ENCODE results near the gene PCDHGA8. TPM values are rescaled to one million over a fixed set of nuclear protein-coding genes. Genes with fewer than 3 reads are reported as not detected.
A peak's percentile ranks its signal among the peaks of the same experiment; 100 is the strongest.
"Not testable (repeated sequence)": the region's sequence is repeated elsewhere in the genome, so short reads cannot be mapped to it uniquely, and the experiment has no call there.

Gene PCDHGA8
- total and polyA plus RNA-seq, 4 experiments from 2014 or later, result 0.17 TPM; not detected in 3

GRCh38 chr5:141397756-141398551 is 5.5 kb downstream of the PCDHGA8 start, which contains the start of gene PCDHGB5:
Gene PCDHGB5 (plus strand): TSS chr5:141397947. CDS start chr5:141398128, 181 bp downstream.
- peaks cover 10% of the 10 kb centered on the region for H3K27me3 ChIP-seq (ENCODE audit: insufficient read depth, low read length)
- H3K27ac ChIP-seq (ENCODE audit: low read depth, low read length); intact Hi-C loops (cut with micrococcal nuclease); H3K4me3 ChIP-seq (ENCODE audit: low read length in 2 of 2); H3K9me3 ChIP-seq (ENCODE audit: control insufficient read depth in 1 of 2, low read length in 2 of 2); H3K36me3 ChIP-seq (ENCODE audit: insufficient read depth, low read length); H3K4me1 Mint-ChIP-seq; H3K4me1 ChIP-seq (ENCODE audit: insufficient read depth, low read length); POLR2A ChIA-PET (ENCODE audit: partially characterized antibody): not testable (repeated sequence)
- peak within 1 kb of the TSS in 1 of 7 donors; percentile 19 for H3K27ac Mint-ChIP-seq
- peak in 3 of 5 donors; percentile 38 to 41 (median 39) for DNase-seq
- CTCF ChIA-PET (ENCODE audit: partially characterized antibody), result interaction anchor here (1.2 to 3.7 kb wide), 3 partner anchors 16 to 166 kb away, joined by 4 to 16 read pairs (median 9); partner anchors contain the start of gene PCDHGA10
- H3K4me3 Mint-ChIP-seq, result peak within 1 kb of the TSS in 7 of 8 donors; percentile 21 to 72 (median 44)
- H3K27me3 Mint-ChIP-seq, result peaks cover 42 to 49% of the 10 kb centered on the region in 2 donors
- peaks cover 11 to 12% of the 10 kb centered on the region in 2 donors for H3K36me3 Mint-ChIP-seq
- H3K9me3 Mint-ChIP-seq, result peaks cover 2 to 62% (median 52%) of the 10 kb centered on the region in 8 donors

GRCh38 chr5:141398608-141399007 is 6.2 kb downstream of the PCDHGA8 start:
- Histone ChIP-seq H3K4me3 (ENCODE audit: low read length in 2 of 2) (no peak overlapping the region), H3K27ac (ENCODE audit: low read depth, low read length) (no peak overlapping the region), H3K9me3 (ENCODE audit: control insufficient read depth in 1 of 2, low read length in 2 of 2) (peaks cover 0 to 4% of the 10 kb centered on the region in 2 donors), H3K27me3 (ENCODE audit: insufficient read depth, low read length) (peaks cover 10% of the 10 kb centered on the region), H3K36me3 (ENCODE audit: insufficient read depth, low read length) (no peaks in the 10 kb centered on the region), H3K4me1 (ENCODE audit: insufficient read depth, low read length) (no peaks in the 10 kb centered on the region)
- DNase-seq, result no peak
- Mint-ChIP-seq H3K36me3 (peaks cover 9 to 12% of the 10 kb centered on the region in 2 donors), H3K4me1 (peaks cover 0 to 4% (median 0%) of the 10 kb centered on the region in 4 donors), H3K27ac (peak overlapping the region in 1 of 7 donors; percentile 19), H3K9me3 (peaks cover under 1 to 62% (median 53%) of the 10 kb centered on the region in 8 donors), H3K4me3 (peak overlapping the region in 2 of 8 donors; percentile 6 to 29), H3K27me3 (peaks cover 39 to 53% of the 10 kb centered on the region in 2 donors)
- ChIA-PET POLR2A (ENCODE audit: partially characterized antibody) (no interaction called here), CTCF (ENCODE audit: partially characterized antibody) (interaction anchor here (2.1 kb wide), 1 partner anchor 165 kb away, joined by 9 read pairs; no protein-coding TSS in a partner anchor)
- intact Hi-C loops (cut with micrococcal nuclease), result no loop called here

- Histone ChIP-seq H3K27ac (ENCODE audit: low read depth, low read length) (no peak overlapping the region), H3K4me1 (ENCODE audit: insufficient read depth, low read length) (no peaks in the 10 kb centered on the region), H3K27me3 (ENCODE audit: insufficient read depth, low read length) (peaks cover 10% of the 10 kb centered on the region), H3K9me3 (ENCODE audit: control insufficient read depth in 1 of 2, low read length in 2 of 2) (peaks cover 0 to 4% of the 10 kb centered on the region in 2 donors), H3K4me3 (ENCODE audit: low read length in 2 of 2) (no peak overlapping the region), H3K36me3 (ENCODE audit: insufficient read depth, low read length) (no peaks in the 10 kb centered on the region)
- H3K9me3 Mint-ChIP-seq, result peaks cover 4 to 62% (median 53%) of the 10 kb centered on the region in 8 donors
- POLR2A ChIA-PET (ENCODE audit: partially characterized antibody), result no interaction called here
- no peak for DNase-seq
- CTCF ChIA-PET (ENCODE audit: partially characterized antibody), result no interaction called here
- peaks cover 8 to 9% of the 10 kb centered on the region in 2 donors for H3K36me3 Mint-ChIP-seq
- peaks cover 0 to 4% (median 0%) of the 10 kb centered on the region in 4 donors for H3K4me1 Mint-ChIP-seq
- no peak overlapping the region for H3K4me3 Mint-ChIP-seq
- intact Hi-C loops (cut with micrococcal nuclease), result no loop called here
- no peak overlapping the region for H3K27ac Mint-ChIP-seq
- H3K27me3 Mint-ChIP-seq, result peaks cover 46 to 56% of the 10 kb centered on the region in 2 donors
Observed at GRCh38 chr5:141399555-141400258, 7.3 kb downstream of the PCDHGA8 start.

- intact Hi-C loops (cut with micrococcal nuclease), result no loop called here
- Histone ChIP-seq H3K27ac (ENCODE audit: low read depth, low read length) (no peak within 1 kb of the TSS), H3K27me3 (ENCODE audit: insufficient read depth, low read length) (peaks cover 6% of the 10 kb centered on the region), H3K4me1 (ENCODE audit: insufficient read depth, low read length) (no peaks in the 10 kb centered on the region), H3K4me3 (ENCODE audit: low read length in 2 of 2) (no peak within 1 kb of the TSS), H3K9me3 (ENCODE audit: control insufficient read depth in 1 of 2, low read length in 2 of 2) (peaks cover 0 to 4% of the 10 kb centered on the region in 2 donors), H3K36me3 (ENCODE audit: insufficient read depth, low read length) (no peaks in the 10 kb centered on the region)
- POLR2A ChIA-PET (ENCODE audit: partially characterized antibody), result no interaction called here
- CTCF ChIA-PET (ENCODE audit: partially characterized antibody), result interaction anchor here (0.6 to 0.8 kb wide), 2 partner anchors 77 to 111 kb away, joined by 3 read pairs; no protein-coding TSS in a partner anchor
- Mint-ChIP-seq H3K4me3 (peak within 1 kb of the TSS; percentile 21 to 72 (median 63)), H3K36me3 (peaks cover 8 to 12% of the 10 kb centered on the region in 2 donors), H3K4me1 (peaks cover 0 to 4% (median 0%) of the 10 kb centered on the region in 4 donors), H3K9me3 (peaks cover 6 to 65% (median 52%) of the 10 kb centered on the region in 8 donors), H3K27ac (peak within 1 kb of the TSS in 2 of 7 donors; percentile 51 to 60), H3K27me3 (peaks cover 56 to 61% of the 10 kb centered on the region in 2 donors)
- no peak for DNase-seq
Observed at GRCh38 chr5:141402553-141403243, 10.3 kb downstream of the PCDHGA8 start, which contains the start of gene PCDHGA9. Gene PCDHGA9 (plus strand): TSS chr5:141402778. CDS start chr5:141402953, 175 bp downstream.

- Mint-ChIP-seq H3K27ac (no peak overlapping the region), H3K4me1 (peaks cover 0 to 4% (median under 1%) of the 10 kb centered on the region in 4 donors), H3K27me3 (peaks cover 62 to 64% of the 10 kb centered on the region in 2 donors), H3K4me3 (no peak overlapping the region), H3K9me3 (peaks cover 6 to 71% (median 55%) of the 10 kb centered on the region in 8 donors), H3K36me3 (peaks cover 10 to 12% of the 10 kb centered on the region in 2 donors)
- Histone ChIP-seq H3K36me3 (ENCODE audit: insufficient read depth, low read length) (no peaks in the 10 kb centered on the region), H3K9me3 (ENCODE audit: control insufficient read depth in 1 of 2, low read length in 2 of 2) (peaks cover 0 to 4% of the 10 kb centered on the region in 2 donors), H3K27ac (ENCODE audit: low read depth, low read length) (no peak overlapping the region), H3K4me3 (ENCODE audit: low read length in 2 of 2) (no peak overlapping the region), H3K27me3 (ENCODE audit: insufficient read depth, low read length) (peaks cover 6% of the 10 kb centered on the region), H3K4me1 (ENCODE audit: insufficient read depth, low read length) (no peaks in the 10 kb centered on the region)
- DNase-seq, result no peak
- POLR2A ChIA-PET (ENCODE audit: partially characterized antibody), result no interaction called here
- CTCF ChIA-PET (ENCODE audit: partially characterized antibody), result interaction anchor here (0.6 to 0.8 kb wide), 2 partner anchors 77 to 110 kb away, joined by 3 read pairs; no protein-coding TSS in a partner anchor
- intact Hi-C loops (cut with micrococcal nuclease), result no loop called here
Observed at GRCh38 chr5:141403387-141403786, 11.0 kb downstream of the PCDHGA8 start.

- DNase-seq, result peak in 1 of 5 donors; percentile 31
- H3K4me1 Mint-ChIP-seq; H3K27me3 ChIP-seq (ENCODE audit: insufficient read depth, low read length); POLR2A ChIA-PET (ENCODE audit: partially characterized antibody); H3K36me3 ChIP-seq (ENCODE audit: insufficient read depth, low read length); CTCF ChIA-PET (ENCODE audit: partially characterized antibody); H3K4me3 ChIP-seq (ENCODE audit: low read length in 2 of 2); H3K4me1 ChIP-seq (ENCODE audit: insufficient read depth, low read length); H3K9me3 ChIP-seq (ENCODE audit: control insufficient read depth in 1 of 2, low read length in 2 of 2); H3K27ac ChIP-seq (ENCODE audit: low read depth, low read length); intact Hi-C loops (cut with micrococcal nuclease): not testable (repeated sequence)
- Mint-ChIP-seq H3K27ac (peak within 1 kb of the TSS in 3 of 7 donors; percentile 29 to 83 (median 75)), H3K36me3 (peaks cover 12 to 13% of the 10 kb centered on the region in 2 donors), H3K27me3 (peaks cover 54 to 59% of the 10 kb centered on the region in 2 donors), H3K4me3 (peak within 1 kb of the TSS in 6 of 8 donors; percentile 48 to 71 (median 64)), H3K9me3 (peaks cover 5 to 64% (median 48%) of the 10 kb centered on the region in 8 donors)
Observed at GRCh38 chr5:141407790-141408505, 15.5 kb downstream of the PCDHGA8 start, which contains the start of gene PCDHGB6. Gene PCDHGB6 (plus strand): TSS chr5:141408021. CDS start chr5:141408203, 182 bp downstream.

Measured in CD4-positive, alpha-beta memory T cell (primary cell).